ENCODE measurements around the gene PMEPA1.
A peak's percentile ranks its signal among the peaks of the same experiment; 100 is the strongest.

The PMEPA1 gene

DNA sequence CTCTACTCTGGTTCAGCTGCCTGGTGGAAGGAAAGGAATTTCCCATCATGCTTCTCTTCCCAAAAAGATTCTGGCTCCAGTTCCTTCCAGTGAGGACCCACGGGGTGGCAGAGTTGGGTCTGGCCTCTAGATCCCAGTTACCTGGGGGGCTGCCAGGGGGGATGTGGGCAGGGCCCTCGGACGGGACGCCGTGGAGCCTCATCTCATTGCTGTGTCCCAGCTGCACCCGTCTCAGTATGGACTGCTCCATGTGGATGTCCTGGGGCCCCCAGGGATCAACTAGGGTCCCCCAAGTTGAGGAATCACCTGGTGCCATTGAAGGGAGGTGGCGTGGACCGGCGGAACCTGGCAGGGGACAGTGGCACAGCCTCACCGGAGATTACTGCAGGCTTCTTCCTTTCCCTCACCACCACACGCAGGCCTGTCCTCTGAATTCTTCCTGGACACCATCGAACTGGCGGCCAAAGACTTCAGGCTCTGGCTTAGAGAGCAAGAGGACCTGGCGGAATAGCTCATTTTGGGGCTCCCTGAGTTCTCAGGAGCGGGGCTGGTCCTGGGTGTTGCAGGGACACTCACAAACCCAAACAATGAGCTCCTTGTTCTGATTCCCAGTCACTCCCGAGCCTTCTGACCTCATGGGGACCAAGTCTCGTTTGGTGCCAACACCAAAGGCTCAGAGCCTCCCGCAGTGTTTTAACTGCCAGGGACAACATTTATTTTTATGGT, 98.1 kb downstream of the PMEPA1 start:
- DNase-seq, result peak in 20 of 42 donors; percentile 7 to 61 (median 32)
- intact Hi-C loops (cut with DNase I), result no loop called here

DNA sequence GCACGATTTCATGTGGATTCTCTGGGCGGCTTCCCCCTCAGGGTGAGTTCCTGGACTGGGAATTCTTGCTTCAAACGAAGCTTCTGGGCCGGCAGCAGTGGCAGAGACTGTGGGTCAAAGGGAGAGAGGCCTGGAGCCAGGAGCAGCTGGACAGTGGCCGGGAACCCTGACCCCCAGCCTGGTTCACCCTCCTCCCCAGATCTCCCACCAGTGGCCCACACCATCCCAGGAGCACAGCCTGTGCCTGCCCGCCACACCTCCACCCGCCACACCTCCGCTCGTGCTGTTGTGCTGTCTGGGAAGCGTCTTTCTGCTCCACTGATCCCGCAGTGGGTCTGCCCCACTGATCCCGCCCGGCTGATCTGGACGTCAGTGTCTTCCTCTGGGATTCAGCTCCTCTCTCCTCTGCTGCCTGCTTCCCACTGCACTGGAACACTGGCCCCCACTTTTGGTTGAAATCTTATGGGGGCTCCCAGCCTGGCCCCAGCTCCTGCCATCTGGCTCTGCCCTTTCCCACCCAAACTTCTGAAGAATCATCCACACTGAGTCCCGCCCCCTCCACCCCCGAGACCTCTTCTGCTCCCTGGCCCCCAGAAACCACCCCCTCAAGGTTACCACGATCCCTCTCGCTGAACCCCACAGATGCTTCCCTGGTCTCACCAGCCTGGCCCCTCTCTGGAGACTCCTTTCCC, 99.4 kb downstream of the PMEPA1 start:
- intact Hi-C loops (cut with DNase I), result no loop called here
- DNase-seq, result peak in 3 of 42 donors; percentile 3 to 9 (median 8)

DNA sequence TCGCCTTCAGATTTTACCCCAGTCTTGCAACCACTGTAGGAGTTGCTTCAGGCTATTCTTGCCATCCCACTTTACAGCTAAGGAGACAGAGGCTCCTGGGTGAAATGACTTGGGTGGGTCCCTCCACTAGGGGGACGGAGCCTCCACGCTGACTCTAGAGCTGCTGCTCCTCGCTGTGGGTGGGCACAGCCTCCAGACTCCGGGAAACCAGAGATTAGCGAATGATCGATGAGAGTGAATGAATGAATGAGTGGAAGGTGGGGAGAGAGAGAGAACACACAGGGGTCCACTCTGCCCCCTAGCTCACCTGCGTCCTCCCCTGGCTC, 100.0 kb downstream of the PMEPA1 start:
- intact Hi-C loops (cut with DNase I), result no loop called here
- DNase-seq, result no peak

DNA sequence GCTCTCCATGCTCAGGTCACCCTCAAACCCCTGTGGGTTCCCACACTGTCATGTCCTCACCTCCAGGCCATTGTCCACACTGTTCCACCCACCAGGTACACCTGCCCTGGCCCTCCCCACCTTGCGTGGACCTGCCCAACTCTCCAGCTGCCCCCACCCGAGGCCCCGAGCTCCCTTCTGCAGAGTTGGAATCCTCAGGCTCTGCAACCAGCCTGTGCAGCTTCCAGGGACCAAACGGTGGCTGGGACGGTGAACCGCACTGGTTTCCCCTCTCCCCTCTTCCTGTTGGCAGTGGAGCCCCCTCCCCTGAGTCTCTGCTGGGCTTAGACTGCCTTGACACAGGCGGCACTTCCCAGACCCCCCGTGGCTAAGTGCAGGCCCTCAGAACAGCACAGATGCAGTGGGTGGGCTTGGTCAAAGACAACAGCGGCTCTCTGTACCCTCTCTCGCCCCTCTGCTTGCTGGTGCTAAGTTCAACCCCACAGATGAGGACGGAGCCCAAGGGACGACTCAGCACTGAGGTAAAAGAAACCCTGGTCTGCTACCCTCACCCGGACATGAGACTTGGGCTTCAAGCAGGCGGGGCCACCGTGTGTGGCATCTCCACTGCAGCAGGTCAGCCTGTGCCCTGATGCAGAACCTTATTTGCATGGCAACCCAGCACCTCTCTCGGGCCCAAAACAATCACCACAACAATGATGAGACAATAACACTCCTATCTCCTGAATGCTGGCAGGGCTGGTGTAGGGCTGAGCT, 100.6 kb downstream of the PMEPA1 start:
- intact Hi-C loops (cut with DNase I), result no loop called here
- no peak for DNase-seq

DNA sequence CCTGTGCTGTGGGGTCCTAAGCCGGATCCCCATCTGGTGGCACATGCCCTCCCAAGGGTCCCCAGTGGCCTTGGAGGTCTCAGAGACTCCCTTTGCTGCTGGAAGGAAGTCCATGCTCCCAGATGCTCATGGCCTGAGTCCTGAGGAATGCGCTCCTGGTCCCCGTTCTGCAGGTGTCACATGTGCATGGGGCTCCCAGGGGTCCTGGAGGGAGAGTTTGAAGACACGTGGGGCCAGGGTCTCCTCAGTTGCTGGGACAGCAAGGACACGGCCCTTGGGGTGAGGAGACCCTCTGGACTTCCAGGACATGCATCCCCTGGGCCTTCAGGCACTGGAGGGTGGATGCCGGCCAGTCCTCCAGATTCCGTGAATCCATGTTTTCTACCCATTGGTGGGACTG, 101.3 kb downstream of the PMEPA1 start:
- DNase-seq, result no peak
- intact Hi-C loops (cut with DNase I), result no loop called here

DNA sequence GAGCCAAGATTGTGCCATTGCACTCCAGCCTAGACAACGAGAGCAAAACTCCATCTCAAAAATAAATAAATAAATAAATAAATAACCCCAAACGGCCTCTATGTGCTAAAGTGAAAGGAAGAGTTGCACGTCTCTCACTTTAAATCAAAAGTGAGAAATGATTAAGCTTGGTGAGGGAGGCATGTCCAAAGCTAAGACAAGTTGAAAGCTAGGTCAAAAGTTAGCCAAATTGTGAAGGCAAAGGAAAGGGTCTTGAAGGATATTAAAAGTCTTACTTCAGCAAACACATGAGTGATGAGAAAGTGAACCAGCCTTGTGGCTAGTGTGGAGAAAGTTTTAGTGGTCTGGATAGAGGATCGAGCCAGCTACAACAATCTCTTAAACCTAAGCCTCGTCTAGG, 103.9 kb downstream of the PMEPA1 start:
- intact Hi-C loops (cut with DNase I), result no loop called here
- DNase-seq, result no peak

DNA sequence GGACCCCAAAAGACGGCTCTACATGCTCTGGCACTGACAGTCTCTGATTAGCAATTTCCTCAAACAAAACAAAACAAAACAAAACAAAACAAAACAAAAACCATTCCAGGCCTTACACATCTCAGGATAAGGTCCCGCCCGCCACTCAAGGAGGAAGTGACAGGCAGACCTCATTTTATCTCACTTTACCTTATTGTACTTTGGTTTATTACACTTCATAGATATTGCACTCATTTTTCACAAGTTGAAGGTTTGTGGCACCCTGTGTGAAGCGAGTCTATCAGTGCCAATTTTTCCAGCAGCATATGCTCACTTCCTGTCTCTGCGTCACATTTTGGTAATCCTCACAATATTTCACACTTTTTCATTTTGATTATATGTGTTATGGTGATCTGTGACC, 104.8 kb downstream of the PMEPA1 start:
- DNase-seq, result no peak
- intact Hi-C loops (cut with DNase I), result no loop called here

DNA sequence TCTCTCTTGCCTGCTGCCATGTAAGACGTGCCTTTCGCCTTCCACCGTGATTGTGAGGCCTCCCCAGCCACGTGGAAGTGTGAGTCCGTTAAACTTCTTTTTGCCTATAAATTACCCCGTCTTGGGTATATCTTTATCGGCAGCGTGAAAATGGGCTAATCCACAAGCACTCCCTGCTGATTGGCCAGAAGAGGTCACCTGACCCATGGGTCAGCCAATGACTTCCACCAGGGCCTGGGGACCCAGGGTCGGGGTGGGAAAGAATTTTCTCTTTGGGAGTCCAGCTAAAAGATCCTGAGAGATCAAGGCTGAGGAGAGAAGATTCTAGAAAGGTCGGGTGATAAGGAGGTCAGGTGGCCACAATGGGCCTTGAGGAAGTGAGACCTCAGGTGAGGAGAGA, 106.7 kb downstream of the PMEPA1 start:
- DNase-seq, result no peak
- intact Hi-C loops (cut with DNase I), result no loop called here

DNA sequence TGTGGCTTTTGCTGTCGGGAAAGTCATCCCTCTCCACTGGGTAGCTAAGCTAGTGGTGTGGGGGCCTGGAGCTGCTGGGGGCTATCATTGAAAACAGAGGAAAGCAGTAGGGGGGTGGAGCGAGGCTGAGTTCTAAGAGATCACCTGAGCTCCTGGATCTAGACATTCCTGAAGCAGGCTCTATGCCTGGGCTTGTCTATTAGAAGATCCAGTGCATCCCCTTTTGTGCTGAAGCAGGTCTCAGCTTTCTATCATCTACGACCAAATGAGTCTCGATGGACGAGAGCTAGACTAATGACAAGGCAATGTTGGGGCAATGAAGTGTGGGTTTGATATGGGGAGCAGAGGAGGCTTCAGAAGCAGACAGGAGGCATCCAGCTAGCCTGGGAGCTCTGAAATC, 108.1 kb downstream of the PMEPA1 start:
- intact Hi-C loops (cut with DNase I), result no loop called here
- no peak for DNase-seq

DNA sequence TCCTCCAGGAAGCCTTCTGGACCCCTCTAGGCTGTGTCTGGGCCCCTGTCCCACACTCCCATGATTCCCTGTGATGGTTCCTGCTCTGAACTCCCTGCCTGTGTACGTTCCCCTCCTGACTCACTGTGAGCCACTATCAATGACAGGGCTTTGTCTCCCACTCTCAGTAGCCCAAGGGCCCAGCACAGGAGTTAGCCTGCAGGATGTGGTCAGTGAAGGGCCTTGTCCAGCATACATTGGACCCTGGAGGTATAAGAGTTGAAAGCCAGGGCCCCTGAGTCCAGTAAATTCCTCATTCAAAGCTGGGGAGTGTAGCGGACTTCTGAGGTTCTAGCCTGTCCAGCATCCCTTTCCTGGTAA, 108.6 kb downstream of the PMEPA1 start:
- intact Hi-C loops (cut with DNase I), result no loop called here
- no peak for DNase-seq

DNA sequence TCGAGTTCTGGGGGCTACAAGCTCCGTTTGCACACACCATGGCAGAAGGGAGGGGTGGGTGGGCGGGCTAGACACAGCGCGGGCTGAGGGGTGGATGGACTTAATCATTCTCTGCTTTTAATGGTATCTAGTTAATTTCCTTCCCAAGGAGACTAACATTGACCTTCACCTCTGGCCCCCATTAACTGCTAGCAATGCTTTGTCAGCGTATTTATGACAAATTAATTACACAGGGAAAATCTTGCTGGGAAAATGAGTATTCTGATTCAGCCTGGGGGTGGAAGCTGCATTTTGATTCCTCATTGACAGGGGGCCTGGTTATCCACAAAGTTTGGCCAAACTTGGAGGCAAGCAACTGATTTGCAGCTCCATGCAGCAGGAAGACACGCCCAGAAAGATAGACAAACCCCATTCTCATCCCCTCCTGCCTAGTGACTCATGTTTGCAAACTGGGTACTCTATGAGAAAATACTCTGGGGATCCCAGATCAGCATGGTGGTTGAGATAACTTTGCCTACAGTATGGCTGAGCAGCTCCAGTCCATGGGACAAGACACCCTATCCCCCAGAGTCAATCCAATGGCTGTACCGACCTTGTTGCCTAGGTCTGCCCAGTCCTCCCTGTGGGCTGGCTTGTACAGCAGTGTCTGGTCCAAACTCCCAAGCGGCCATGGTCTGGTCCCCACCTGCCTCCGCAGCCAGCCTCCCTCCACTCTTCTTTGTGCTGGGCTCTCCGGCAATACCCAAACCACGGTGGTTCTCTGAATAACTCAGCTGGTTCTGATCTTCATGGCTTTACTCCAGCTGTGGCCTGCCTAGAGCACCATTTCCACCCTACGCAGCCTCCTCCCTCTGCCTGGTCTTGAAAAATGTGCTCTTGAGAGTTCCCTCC, 109.2 kb downstream of the PMEPA1 start:
- no peak for DNase-seq
- intact Hi-C loops (cut with DNase I), result no loop called here

DNA sequence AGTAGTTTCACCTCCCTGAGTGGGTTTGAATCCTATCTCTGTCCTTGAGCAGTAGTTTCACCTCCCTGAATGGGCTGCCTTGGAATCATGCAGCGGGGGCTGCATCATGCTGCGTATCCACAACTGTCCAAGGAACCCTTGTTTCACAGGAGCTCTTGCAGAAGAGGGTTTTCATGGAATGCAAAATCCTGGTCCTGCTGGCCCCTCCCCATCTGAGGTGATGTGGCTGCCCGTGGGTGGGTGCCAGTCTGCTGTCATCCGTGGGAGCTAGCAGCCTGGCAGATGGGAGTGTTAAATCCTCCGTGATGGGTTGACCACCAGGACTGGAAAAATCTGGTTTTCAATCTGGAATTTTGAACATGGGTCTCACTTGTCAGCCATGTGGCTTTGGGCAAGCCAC, 111.3 kb downstream of the PMEPA1 start:
- no peak for DNase-seq

More for the DNA sequence above, 111.3 kb downstream of the PMEPA1 start:
- intact Hi-C loops (cut with DNase I), result loop anchor here (10.0 kb wide), 1 partner anchor 224 kb away; no protein-coding TSS in a partner anchor
